Nucleus accumbens (tissue), 56 donors: Measurements from ENCODE around the gene CA5A.
A peak's percentile ranks its signal among the peaks of the same experiment; 100 is the strongest.
"Not testable (repeated sequence)": the region's sequence is repeated elsewhere in the genome, so short reads cannot be mapped to it uniquely, and the experiment has no call there.

Experiments
- DNase-seq, 56 donors: peaks; one replicate each; lab custom pipeline; 2025; lab: John Stamatoyannopoulos, UW

CA5A gene

GRCh38 chr16:87900489-87900888 is 35.8 kb downstream of the CA5A start:
- not testable (repeated sequence) for DNase-seq

GRCh38 chr16:87897521-87898505 is 38.5 kb downstream of the CA5A start:
- no peak for DNase-seq

GRCh38 chr16:87896924-87897520 is 39.3 kb downstream of the CA5A start:
- DNase-seq = not testable (repeated sequence)

- DNase-seq = peak in 3 of 56 donors; percentile 15 to 37 (median 33)
Observed at GRCh38 chr16:87896176-87896890, 40.0 kb downstream of the CA5A start.

- DNase-seq = peak in 40 of 56 donors; percentile 3 to 76 (median 31)
Observed at GRCh38 chr16:87895641-87896141, 40.6 kb downstream of the CA5A start.

GRCh38 chr16:87894005-87894404 is 42.3 kb downstream of the CA5A start:
- not testable (repeated sequence) for DNase-seq

GRCh38 chr16:87891764-87892163 is 44.6 kb downstream of the CA5A start:
- no peak for DNase-seq

GRCh38 chr16:87889762-87890161 is 46.6 kb downstream of the CA5A start:
- DNase-seq = not testable (repeated sequence)

- not testable (repeated sequence) for DNase-seq
Observed at GRCh38 chr16:87888346-87888745, 48.0 kb downstream of the CA5A start.

GRCh38 chr16:87887931-87888330 is 48.4 kb downstream of the CA5A start:
- not testable (repeated sequence) for DNase-seq

- DNase-seq = not testable (repeated sequence)
Observed at GRCh38 chr16:87885371-87885967, 50.9 kb downstream of the CA5A start.

GRCh38 chr16:87882436-87883019 is 53.8 kb downstream of the CA5A start:
- no peak for DNase-seq

GRCh38 chr16:87881324-87882200 is 54.8 kb downstream of the CA5A start:
- no peak for DNase-seq

- no peak for DNase-seq
Observed at GRCh38 chr16:87880117-87880696, 56.1 kb downstream of the CA5A start.

GRCh38 chr16:87879411-87880013 is 56.8 kb downstream of the CA5A start:
- not testable (repeated sequence) for DNase-seq

- DNase-seq = no peak
Observed at GRCh38 chr16:87878704-87879103, 57.6 kb downstream of the CA5A start.

- DNase-seq = peak in 3 of 56 donors; percentile 9 to 49 (median 38)
Observed at GRCh38 chr16:87877942-87878507, 58.3 kb downstream of the CA5A start.
